Stimulated activated CD4-positive, alpha-beta T cell treated with anti-CD3 and anti-CD28 coated beads, Interleukin-15, amount 100 ng/mL, for 48 hours (primary cell): Measurements from ENCODE around the gene ADGRL2.
"Not testable (repeated sequence)": the region's sequence is repeated elsewhere in the genome, so short reads cannot be mapped to it uniquely, and the experiment has no call there.

Source experiments
- DNase-seq, 2 donors: peaks; one replicate each; pipeline ENCODE4 v3.0.0-alpha.2; 2020; ENCODE audit warnings: low read depth in 2 of 2

The ADGRL2 gene

DNA sequence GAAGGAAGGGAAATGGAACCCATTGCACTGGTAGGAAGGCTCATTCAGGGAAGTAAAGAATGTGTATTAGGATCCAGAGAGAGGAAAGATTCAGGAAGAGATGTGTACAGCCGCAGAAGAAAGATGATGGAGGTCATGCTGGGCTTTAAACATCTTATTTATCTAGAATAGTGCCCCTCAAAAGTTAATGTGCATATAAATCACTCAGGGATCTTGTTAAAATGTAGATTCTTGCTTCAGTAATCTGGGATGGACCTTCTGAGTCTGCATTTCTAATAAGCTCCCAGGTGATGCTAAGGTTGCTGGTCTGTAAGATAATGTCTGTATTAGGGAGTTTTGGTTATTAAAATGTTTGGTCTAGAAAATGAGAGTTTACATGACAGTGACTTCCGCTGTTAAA is 46.3 kb downstream of the ADGRL2 start:
- no peak for DNase-seq

DNA sequence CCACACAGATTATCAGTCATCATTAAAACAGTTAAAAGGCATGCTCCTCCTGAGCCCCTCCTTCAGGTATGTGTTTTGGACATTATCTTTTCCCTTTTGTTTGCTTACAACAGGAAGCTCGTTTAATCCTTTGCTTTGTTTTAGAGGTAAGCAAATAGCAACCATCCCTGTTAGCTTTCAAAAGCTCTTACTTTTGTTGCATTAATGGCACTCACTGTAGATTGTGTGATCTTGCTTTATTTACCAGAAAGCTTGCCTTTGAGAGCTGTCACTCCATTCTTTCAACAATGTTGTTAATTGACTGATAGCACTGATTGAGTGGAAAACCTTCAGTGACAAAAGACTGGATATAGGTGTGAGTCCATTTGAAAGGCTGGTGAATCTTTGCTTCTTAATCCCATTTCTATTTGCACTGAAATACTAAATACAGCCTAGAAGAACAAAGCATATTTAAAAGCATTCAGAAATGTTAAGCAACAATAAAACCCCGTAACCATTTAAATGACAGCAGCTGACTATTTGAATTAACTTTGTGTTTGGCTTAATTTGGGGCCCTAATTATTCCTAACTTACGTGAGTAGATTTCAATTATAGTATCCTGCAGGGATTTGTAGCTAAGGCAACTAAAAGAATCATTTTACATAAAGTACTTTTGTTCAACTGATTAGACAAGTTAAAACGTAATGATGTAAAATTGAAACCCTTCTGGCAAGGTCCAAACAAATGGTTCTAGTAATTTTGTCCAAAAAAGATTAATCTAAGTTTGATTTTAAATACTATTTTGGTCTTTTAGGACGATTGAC is 48.3 kb downstream of the ADGRL2 start:
- DNase-seq, result no peak

DNA sequence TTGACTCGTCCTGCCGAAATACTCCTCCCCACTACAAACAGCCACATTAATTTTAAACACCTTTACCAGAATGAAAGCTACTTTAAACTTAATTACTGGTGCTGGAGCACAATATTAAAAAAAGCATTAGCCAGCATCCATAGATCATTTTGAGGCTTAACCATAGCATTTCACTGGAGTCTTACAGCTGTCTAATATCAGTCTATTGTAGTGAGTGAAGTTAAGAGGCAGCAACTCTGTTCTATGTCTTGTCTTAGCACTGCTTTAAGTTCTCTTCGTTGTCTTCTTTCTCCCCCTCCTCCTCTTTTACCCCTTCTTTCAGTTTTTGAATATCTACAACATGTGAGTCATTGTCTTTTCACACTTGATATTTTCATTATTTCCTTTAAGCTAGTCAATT is 49.3 kb downstream of the ADGRL2 start:
- DNase-seq, result no peak

DNA sequence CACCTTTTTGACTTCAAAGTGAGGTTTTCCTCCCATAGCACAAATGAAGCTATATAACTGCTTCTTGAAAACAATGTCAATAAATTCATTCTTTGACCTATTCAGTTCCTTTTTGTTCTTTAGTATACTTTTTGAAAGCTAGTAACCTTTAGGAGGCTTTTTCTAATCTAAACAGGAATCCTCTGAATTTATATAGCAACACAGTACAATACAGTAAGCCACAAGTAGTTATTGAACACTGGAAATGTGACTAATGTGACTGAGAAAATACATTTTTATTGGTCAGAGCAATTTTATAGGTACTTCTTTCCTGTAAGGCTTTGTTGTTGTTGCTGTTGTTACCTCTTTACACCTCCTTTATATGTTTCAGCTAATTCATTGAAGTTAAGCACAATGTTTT is 49.8 kb downstream of the ADGRL2 start:
- no peak for DNase-seq

DNA sequence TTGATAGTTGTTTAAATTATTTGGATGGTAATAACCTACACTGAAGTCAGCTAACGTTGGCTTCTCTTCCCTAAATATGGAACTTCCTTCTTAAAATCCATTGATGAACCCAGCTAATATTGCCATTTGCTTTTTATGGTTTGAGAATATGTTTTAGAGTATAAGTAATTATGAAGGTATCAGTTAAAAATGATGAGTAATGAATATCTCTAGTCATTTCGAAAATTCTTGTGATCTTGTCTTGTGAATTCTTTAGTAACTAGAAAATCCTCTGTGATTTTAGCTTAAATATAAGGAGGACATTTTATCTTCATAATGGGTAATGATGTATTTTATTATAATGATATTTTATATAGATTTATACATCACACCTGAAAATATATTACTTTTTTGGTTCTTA is 50.5 kb downstream of the ADGRL2 start:
- no peak for DNase-seq

DNA sequence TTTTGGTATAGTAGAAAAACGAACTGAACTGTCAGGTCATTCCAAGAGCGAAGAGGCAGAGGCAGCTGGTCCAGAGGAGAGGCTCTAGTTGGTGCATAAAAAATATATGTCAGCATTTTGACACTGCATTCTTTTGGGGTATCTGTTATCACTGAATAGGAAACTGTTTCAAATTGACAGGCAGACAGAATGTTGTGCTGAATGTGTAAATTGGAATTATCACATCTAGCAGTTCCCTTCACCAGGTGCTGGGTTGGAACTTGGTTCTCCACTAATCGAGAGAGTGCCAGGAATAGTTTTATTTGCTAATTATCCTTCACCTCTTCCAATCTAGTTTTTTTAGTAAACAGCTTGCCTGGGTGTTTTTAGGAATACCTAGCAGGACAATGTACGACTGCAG is 52.2 kb downstream of the ADGRL2 start:
- no peak for DNase-seq

DNA sequence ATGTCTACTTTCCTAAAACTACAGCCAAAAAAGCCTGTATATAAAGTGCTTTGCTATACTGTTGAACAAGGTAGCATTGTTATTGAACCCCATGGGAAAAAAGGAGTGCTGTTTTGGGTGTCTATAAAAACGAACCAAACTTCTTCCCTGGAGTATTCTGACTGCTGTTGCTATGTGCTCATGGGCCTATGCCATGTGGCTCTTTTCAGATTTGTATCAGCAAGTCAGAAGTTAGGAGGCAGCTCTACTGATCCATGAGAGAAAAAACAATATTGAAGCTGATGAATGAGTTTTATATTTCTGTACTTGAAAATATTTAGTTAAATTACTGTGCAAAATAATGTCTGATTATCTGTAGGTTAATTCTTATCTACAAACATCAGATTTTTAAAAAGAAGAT is 66.5 kb downstream of the ADGRL2 start:
- DNase-seq, result no peak

DNA sequence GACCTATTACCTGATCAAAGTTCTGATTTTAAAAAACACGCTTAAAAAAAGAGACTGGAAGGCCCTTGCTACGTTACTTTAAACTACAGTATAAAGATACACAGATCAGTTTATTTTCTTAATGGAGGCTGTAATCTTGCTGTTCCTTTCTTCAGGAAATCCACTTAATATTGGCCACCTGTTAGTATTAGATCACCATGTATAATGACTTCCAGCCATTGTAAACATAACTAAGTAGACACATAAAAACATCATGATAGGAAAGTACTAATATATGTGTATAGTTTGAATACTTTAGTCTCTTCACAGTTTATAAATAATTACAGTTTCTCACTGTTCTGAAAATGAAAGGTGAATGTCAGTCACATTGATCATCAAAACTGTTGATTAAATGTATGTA is 68.6 kb downstream of the ADGRL2 start:
- DNase-seq, result no peak

DNA sequence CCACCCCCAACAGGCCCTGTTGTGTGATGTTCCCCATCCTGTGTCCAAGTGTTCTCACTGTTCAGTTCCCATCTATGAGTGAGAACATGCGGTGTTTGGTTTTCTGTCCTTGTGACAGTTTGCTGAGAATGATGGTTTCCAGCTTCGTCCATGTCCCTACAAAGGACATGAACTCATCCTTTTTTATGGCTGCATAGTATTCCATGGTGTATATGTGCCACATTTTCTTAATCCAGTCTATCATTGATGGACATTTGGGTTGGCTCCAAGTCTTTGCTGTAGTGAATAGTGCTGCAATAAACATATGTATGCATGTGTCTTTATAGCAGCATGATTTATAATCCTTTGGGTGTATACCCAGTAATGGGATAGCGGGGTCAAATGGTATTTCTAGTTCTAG is 70.4 kb downstream of the ADGRL2 start:
- not testable (repeated sequence) for DNase-seq

DNA sequence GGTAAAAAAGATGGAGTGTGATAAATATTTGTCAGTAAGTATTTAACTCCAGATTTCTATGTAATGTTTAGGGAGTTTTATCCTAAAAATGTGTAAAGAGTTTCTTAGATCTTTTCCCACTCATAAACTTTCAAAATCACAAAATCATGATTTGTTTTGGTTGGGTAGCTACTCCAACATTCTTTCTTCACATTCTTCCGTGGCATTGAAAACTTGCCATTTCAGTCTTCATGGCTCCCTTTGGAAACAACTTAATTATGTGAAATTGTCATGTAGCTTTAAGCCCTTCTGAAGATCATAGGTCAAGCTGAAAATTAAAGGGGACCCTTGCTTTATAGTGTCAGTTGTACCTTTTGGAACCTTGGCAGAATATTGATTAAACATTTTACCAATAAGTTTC is 73.2 kb downstream of the ADGRL2 start:
- DNase-seq, result no peak

DNA sequence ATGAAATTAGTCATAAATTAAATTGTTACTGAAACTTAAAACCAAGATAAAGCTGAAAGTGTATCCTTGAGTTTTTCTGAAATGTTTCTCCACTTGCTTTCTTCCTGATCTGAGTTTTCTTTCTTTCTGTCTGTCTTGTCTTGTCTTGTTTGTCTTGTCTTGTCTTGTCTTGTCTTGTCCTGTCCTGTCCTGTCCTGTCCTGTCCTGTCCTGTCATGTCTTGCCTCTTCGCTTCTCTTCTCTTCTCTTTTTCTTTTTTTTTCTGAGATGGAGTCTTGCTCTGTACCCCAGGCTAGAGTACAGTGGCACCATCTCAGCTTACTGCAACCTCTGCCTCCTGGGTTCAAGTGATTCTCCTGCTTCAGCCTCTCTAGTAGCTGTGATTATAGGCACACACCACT is 73.7 kb downstream of the ADGRL2 start:
- no peak for DNase-seq

DNA sequence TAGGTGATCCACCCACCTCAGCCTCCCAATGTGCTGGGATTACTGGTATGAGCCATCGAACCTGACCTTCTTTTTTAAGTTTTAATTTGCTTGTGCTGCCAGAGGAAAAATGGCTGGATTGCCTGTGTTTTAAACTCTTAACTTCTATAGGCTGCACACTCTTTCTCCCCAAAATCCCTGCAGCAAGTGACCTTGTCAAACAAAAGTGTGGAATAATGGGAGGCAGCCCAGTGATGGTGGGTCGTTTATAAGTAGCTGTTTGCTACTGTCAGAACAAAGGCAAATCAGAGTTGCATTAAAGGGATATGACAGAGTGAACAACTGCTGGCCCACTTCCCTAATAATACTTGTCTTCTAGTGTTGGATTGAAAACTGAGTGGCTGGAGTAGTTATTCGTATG is 74.2 kb downstream of the ADGRL2 start:
- no peak for DNase-seq

DNA sequence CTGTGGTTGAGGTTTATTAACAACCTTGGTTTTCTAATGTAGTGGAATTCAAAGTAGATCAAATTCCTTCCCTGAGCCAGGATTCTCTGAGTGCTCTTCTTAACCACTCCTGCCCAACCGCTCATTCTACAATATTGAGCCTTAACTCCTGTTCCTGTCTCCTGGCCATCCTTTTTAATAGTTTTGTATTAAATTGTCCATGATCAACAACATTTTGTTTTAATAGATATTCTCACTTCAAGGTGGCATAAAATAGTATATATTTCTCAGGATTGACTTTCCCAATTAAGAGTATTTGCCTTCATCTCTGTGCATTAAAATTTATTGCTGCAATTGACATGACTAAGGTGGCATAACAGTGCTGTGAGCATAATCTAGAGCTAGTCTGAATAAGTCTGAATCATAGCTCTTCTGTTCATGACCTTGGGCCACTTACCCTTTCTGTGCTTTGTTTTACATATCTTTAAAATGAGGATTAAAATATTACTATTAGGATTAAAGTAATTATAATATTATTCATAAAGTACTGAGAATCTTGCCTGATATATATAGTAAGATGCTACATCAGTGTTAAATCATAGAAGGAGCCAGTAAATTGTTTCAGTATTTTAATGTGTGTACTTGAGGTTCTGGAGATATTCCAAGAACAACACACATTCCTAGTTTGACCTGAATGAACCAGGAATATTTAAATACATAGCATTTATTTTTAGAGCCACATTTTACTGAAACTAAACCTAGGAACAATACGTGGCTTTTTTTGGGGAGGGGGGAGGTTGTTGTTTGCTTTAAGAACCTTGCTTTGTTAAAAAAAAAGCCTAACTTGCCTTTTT is 76.4 kb downstream of the ADGRL2 start:
- no peak for DNase-seq

DNA sequence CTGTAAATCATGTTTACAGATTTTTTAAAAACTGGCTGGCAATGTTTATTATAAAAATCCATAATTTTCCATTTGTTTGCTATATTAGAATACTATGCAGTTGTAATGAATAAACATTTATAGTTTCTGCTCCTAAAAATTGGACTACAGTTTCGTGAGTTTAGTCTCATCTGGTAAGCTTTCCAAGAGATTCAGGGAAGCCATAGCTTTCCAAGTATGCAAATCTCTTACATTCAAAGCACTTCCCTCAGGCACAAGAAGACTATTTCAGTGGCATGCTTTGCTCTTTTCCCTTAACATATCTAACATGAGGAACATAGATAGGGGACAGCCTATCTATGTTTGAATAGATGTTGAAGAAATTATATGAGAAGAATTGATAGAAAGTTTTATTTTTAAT is 77.2 kb downstream of the ADGRL2 start:
- no peak for DNase-seq

DNA sequence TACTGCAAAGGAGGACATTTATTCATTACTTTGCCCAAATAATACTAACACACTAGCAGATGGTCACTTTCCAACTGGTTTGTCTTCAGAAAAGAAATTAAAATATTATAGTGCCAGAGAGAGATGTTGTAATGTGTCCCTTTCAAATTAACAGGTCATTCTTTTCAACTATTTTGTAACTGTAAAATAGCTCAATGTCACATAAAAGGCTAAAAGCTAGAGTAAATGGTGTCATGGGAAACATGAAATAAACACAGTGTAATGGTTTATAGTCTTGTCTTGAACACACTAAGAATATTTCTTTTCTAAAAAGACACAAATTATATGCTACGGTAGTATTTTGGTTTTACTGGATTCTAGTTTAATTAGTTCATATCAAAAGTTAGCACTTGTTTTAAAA is 77.8 kb downstream of the ADGRL2 start:
- no peak for DNase-seq

DNA sequence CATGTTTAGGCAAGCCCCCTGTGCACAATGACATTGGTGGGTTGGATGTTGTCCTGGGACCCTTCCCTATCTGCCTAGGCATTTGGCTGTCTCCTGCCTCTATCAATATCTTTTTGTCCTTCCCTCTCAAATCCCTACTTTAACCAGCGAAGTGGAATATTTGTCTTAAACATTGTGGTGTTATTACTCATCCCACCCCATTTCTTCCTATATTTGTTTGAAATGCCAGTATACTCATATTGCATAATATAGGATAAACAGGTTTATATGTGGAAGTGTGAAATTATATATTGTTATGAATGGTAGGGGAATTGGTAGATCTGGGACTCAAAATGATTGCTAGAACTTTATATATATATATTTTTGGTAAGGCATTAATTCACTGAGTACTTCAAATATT is 80.0 kb downstream of the ADGRL2 start:
- no peak for DNase-seq

DNA sequence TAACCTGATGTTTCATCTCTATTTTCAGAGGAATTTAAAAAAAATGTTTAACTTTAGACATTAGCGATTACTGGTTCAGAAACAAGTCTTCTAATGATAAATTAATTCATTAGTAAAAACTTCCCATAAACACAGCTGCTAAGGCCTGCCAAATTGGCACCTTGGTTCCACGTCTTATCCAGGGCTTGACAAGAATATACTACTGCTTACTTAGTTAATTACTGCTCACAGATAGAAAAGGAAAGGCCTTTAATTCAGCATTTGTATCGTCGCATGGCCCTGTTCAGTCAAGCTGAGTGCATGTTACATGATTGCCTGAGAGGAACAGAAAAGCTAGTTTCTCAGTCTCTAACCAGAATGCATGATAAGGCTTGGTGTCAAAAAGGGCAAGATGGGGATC is 84.6 kb downstream of the ADGRL2 start:
- no peak for DNase-seq

DNA sequence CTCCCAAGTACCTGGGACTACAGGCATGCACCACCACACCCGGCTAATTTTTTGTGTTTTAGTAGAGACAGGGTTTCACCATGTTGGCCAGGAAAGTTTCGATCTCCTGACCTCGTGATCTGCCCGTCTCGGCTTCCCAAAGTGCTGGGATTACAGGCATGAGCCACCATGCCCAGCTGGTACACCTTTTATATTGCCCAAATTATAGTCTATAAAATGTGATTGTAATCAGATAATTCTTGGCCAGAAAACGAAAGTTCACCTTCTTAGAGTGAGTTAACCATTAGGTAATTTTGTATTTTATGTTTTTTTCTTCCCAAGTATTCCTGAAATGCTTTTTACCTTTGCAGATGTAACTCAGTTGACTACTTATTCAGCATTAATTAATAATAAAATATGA is 85.6 kb downstream of the ADGRL2 start:
- not testable (repeated sequence) for DNase-seq

DNA sequence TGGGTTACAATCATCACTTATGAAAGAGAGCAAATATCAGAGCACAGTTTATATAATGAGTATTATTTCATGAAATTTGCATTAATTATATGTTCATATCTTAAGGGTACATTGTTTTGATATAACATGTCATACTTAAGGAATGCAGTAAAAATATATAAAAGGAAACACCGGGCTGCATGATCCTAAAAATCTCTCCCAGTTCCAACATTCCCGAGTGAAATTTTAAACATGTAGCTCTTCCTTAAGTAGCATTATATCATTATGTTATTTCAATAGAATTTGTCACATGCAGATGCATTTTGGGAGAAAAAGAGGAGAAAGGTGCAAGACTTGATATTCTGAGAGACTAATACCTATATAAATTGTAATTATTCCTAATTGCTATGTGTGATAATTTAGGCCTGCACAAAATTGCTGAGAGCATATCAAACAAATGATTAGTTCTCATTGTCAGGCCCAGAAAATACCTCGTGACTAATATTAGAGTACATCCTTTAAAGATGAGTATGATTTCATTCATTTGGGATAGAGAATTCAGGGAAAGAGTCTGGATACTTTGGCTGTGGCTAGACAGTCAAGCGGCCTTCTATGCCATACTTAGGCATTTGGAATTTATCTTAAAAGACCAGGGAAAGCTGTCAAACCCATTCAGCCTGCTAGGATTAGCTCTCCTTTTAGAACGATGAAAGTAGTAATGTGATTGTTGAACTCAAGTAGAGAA is 86.8 kb downstream of the ADGRL2 start:
- no peak for DNase-seq

DNA sequence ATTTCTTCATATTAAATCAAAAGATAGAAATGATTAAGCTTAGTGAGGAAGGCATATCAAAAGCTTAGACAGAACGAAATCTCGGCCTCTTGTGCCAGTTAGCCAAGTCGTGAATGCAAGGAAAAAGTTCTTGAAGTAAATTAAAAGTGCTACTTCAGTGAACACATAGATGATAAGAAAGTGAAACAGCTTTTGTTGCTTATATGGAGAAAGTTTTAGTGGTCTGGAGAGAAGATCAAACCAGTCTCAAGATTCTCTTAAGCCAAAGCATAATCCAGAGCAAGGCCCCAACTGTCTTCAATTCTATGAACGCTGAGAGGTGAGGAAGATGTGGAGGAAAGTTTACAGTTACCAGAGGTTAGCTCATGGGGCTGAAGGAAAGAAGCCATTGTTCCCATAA is 88.4 kb downstream of the ADGRL2 start:
- DNase-seq, result no peak

DNA sequence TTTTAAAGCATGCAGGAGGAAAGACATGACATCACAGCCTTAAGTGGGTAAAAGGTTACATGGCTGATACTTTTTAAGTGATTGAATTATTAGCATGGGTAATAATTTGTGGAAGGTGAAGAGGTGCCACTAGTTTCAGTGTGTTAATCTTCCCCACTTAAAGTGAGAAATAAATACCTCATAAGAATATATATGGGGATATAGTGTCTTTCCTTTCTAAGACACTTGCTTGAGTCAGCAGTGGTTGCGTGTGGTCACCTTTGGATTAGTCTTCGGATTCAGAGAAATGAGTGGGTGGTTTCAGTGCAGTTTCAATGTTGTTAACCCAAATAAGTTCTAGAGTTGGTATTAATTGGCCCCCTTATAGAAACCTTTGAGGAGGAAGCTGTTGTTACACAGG is 94.1 kb downstream of the ADGRL2 start:
- no peak for DNase-seq

DNA sequence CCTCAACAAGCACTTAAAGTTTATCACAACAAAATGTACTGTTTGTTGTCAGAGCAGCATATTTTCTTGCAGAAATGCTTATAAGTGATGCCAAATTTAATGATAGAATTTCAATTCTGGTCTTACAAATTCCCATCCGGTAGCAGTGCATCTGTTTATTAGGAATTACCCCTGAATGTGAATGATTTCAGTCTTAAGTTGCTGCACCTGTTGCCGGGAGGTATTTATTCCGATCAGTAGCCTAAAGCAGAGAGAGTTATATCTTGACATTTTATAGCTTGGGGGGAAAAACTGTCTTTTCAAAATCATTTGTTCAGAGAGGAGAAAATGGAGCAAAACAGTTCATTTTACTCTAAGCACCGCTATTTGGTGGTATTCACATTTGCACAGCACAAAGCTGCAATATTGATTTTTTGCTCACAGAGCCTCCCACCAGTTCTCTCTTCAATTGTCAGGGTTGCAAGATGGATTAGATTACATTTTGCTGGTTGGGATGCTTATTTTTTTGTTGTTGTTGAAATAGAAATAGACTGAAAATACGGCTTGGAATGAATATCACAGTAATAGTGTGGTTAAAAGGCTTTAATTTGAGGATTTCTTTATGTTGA is 98.6 kb downstream of the ADGRL2 start:
- DNase-seq, result no peak
